Left ventricle myocardium inferior (tissue), 1 donor: ENCODE data around the gene CACNA1G. TPM values are rescaled to one million over a fixed set of nuclear protein-coding genes. Genes with fewer than 3 reads are reported as not detected.

Experiments
- DNase-seq: peaks from one replicate; pipeline ENCODE4 v3.0.0-alpha.2; 2020
- H3K27ac ChIP-seq: fragments of 200-600 bp; replicated peaks from 2 replicates; pipeline ENCODE4 v1.8.0; 2021
- H3K27me3 ChIP-seq: fragments of 200-600 bp; 2 replicates; pipeline ENCODE4 v1.8.0; 2021; ENCODE audit warnings: low read depth
- H3K36me3 ChIP-seq: fragments of 200-600 bp; 2 replicates; pipeline ENCODE4 v1.8.0; 2021
- H3K4me1 ChIP-seq: fragments of 200-600 bp; 2 replicates; pipeline ENCODE4 v1.8.0; 2021
- H3K4me3 ChIP-seq: fragments of 200-600 bp; 2 replicates; pipeline ENCODE4 v1.8.0; 2021; ENCODE audit warnings: mild to moderate bottlenecking, moderate library complexity
- H3K9me3 ChIP-seq: fragments of 200-600 bp; replicated peaks from 2 replicates; pipeline ENCODE4 v1.8.0; 2021
- intact Hi-C: fragments of 100-400 bp; cut with micrococcal nuclease; formaldehyde crosslinking; loops from one replicate; pipeline ENCODE4 v1.11.0; 2022
- total RNA-seq: library from RNA; stranded (reverse); fragmentation: NEBNext Ultra II Directional; extraction: Animal tissue kit (Norgen Biotek cat#: 25700); gene quantifications from one replicate; pipeline ENCODE4 v1.2.1, GENCODE V29; 2021
- TF ChIP-seq, protein P1 (sequence below): fragments of 200-600 bp; IDR thresholded peaks from 2 replicates; pipeline ENCODE4 v1.8.0; 2021; ENCODE audit warnings: antibody characterized with exemption, mild to moderate bottlenecking, borderline replicate concordance
- donor health status: DM: no; HTN: yes; CAD: no; lungs with severe emphysema.

CACNA1G gene
- total RNA-seq, 1 donor from 2014 or later = 0.58 TPM

- H3K4me1 ChIP-seq = peaks cover 6% of the 10 kb centered on the region
- no peaks in the 10 kb centered on the region for H3K9me3 ChIP-seq
- no peaks in the 10 kb centered on the region for H3K36me3 ChIP-seq
- no peak for DNase-seq
- H3K4me3 ChIP-seq = no peak overlapping the region
- intact Hi-C loops = no loop called here
- H3K27ac ChIP-seq = no peak overlapping the region
- TF ChIP-seq, protein P1, sequence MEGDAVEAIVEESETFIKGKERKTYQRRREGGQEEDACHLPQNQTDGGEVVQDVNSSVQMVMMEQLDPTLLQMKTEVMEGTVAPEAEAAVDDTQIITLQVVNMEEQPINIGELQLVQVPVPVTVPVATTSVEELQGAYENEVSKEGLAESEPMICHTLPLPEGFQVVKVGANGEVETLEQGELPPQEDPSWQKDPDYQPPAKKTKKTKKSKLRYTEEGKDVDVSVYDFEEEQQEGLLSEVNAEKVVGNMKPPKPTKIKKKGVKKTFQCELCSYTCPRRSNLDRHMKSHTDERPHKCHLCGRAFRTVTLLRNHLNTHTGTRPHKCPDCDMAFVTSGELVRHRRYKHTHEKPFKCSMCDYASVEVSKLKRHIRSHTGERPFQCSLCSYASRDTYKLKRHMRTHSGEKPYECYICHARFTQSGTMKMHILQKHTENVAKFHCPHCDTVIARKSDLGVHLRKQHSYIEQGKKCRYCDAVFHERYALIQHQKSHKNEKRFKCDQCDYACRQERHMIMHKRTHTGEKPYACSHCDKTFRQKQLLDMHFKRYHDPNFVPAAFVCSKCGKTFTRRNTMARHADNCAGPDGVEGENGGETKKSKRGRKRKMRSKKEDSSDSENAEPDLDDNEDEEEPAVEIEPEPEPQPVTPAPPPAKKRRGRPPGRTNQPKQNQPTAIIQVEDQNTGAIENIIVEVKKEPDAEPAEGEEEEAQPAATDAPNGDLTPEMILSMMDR = no peak
- peaks cover 31% of the 10 kb centered on the region for H3K27me3 ChIP-seq
Observed at GRCh38 chr17:50570032-50570431, 9.5 kb downstream of the CACNA1G start.

DNA sequence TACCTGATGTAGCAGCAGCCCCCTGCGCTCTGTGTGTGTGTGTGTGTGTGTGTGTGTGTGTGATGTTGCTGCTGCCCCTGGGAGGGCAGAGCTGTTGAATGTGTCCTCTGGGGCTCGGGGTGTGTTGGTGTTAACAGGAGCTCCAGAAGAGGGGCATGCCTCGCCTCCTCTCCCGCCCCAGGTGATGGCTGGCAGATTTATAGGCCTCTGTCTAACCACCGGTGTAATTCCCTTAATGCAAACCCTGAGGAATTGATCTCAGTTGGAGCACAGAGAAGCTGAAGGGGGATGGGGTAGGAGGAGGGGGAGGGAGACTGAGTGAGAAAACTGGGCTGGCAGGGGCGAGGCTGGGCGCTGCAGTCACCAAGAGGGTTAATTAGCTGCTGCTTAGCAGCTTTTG lies 10.0 kb downstream of the CACNA1G start:
- intact Hi-C loops = no loop called here
- DNase-seq = no peak
- no peaks in the 10 kb centered on the region for H3K9me3 ChIP-seq

GRCh38 chr17:50571681-50572080 lies 11.2 kb downstream of the CACNA1G start:
- no peak overlapping the region for H3K27ac ChIP-seq
- H3K4me1 ChIP-seq = no peaks in the 10 kb centered on the region
- H3K27me3 ChIP-seq = peaks cover 15% of the 10 kb centered on the region
- no peaks in the 10 kb centered on the region for H3K36me3 ChIP-seq
- H3K4me3 ChIP-seq = no peak overlapping the region
- TF ChIP-seq, protein P1 = no peak
- no peaks in the 10 kb centered on the region for H3K9me3 ChIP-seq
- intact Hi-C loops = no loop called here
- no peak for DNase-seq

More for the DNA sequence above, 10.0 kb downstream of the CACNA1G start:
- TF ChIP-seq, protein P1 = no peak
- Histone ChIP-seq H3K27ac (no peak overlapping the region), H3K4me3 (no peak overlapping the region), H3K36me3 (no peaks in the 10 kb centered on the region), H3K27me3 (peaks cover 26% of the 10 kb centered on the region), H3K4me1 (peaks cover 1% of the 10 kb centered on the region)

GRCh38 chr17:50572541-50572940 lies 12.0 kb downstream of the CACNA1G start:
- intact Hi-C loops = no loop called here
- TF ChIP-seq, protein P1 = no peak
- H3K27ac ChIP-seq = no peak overlapping the region

DNA sequence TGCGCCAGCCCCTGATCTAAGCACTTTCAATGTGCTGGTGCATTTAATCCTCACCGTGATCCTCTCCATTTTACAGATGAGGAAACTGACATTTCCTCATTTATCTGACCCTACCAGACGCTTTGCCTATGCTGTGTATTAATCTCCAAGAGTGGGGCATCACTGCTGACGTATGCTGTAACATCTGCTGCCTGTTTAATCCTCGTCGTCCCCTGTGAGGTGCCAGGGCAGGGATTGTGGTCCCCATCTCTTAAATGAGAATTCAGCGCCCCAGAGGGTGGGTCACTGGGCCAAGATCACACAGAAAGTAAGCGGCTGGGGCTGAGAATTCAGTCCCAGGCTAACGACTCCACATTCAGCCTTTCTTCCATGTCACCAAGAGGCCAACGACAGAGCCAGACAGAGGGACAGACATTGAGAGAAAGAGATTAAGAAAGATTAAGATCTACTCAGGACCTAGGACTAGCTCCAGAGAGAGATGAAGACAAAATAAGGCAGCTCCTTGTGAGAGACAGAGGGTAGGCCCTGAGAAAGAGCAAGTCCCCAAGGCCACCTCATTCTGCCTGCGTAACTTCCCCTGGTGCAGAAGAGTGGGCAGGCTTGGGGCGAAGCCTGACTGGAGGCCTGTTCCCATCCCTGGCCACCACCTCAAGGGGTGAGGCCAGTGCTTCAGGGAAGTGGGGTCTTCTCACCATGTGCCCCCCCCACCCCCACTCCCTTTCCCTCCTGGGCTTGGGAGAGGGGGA lies 13.5 kb downstream of the CACNA1G start:
- Histone ChIP-seq H3K4me3 (no peak overlapping the region), H3K36me3 (no peaks in the 10 kb centered on the region), H3K4me1 (no peaks in the 10 kb centered on the region), H3K9me3 (no peaks in the 10 kb centered on the region), H3K27me3 (peaks cover 6% of the 10 kb centered on the region), H3K27ac (no peak overlapping the region)
- DNase-seq = no peak
- TF ChIP-seq, protein P1 = no peak
- intact Hi-C loops = no loop called here

More at GRCh38 chr17:50572541-50572940, 12.0 kb downstream of the CACNA1G start:
- H3K36me3 ChIP-seq = no peaks in the 10 kb centered on the region
- peaks cover 6% of the 10 kb centered on the region for H3K27me3 ChIP-seq
- H3K4me3 ChIP-seq = no peak overlapping the region
- no peaks in the 10 kb centered on the region for H3K9me3 ChIP-seq
- no peaks in the 10 kb centered on the region for H3K4me1 ChIP-seq
- no peak for DNase-seq
